HG02759 (cell line): ENCODE data around the gene HRH2.

Experiments
- ATAC-seq: cut with Tn5 transposase; IDR thresholded peaks from one replicate; pipeline ENCODE4 v1.9.1; 2021; ENCODE audit warnings: mild to moderate bottlenecking, moderate library complexity; ENCODE audit not compliant: unreplicated experiment

Gene HRH2

DNA sequence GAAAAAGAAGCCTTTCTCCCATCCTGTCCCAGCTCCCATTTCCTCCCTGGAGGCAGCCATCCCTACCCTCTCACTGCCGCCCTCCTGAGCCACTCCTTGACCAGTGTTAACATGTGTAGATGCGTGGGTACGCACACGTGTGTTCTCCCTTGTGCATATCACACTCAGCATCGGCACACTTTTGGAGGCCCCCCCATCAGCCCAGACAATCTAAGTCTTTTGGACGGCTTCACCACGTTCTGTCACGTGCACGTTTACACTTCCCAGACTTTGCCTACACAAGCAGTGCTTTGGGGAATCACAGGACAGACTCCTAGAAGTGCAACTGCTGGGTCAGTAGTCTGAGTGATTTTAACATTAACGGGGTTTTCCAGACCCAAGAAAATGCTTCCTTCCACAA, 18.0 kb downstream of the HRH2 start:
- ATAC-seq, result no peak

DNA sequence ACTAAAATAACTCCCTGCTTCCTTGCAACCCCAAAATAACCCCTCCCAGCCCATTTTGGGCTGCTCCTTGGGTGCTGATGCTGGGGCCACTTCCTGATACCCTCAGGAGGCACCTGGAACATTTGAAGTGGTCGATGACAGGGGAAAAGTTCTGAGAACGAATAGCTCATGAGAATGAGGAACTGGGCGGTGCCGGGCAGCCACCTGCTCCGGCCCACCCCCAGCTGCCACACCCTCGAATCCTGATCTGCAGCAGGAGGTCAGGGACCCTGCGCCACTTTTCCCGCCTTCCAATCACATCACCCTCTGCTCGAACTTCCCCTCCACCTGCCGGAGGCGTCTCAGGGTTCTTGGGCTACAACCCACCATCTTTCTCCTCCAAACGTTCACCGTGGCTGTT, 19.7 kb downstream of the HRH2 start:
- ATAC-seq, result no peak

DNA sequence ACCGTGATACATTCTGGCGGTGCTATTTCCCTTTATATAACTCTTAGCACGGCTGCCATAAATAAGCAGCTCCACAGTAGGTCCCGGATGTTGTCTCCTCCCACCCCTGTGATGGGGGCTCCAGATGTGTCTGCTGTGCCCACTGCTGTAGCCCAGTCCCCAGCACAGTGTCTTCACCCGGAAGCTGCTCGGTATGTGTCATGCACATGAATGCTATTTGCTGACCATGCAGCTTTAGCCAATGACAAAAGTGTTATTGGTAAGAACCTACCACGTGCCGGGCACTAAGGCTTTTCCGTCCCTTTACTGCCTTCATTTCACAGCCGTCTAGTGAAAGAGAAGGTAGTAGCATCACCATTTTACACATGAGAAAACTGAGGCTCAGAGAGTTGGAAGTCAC, 20.2 kb downstream of the HRH2 start:
- no peak for ATAC-seq

DNA sequence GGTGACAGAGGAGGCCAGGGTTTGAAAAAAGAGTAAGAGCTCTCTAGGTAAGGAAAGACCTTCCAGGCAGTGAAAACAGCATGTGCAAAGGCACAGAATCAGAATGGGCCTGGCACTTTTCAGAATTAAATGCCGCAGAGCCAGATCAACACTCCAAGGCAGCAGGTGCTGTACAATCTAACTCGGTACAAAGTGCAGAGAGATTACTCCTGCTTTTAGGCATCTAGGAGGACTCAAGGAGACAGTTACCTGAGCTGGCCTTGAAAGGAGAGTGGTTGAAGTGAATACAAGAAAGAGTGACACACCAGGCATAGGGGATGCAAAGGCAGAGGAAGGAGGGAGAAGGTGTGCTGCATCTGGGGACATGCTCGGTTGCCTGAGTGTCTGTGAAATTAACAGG, 21.5 kb downstream of the HRH2 start:
- ATAC-seq, result no peak

DNA sequence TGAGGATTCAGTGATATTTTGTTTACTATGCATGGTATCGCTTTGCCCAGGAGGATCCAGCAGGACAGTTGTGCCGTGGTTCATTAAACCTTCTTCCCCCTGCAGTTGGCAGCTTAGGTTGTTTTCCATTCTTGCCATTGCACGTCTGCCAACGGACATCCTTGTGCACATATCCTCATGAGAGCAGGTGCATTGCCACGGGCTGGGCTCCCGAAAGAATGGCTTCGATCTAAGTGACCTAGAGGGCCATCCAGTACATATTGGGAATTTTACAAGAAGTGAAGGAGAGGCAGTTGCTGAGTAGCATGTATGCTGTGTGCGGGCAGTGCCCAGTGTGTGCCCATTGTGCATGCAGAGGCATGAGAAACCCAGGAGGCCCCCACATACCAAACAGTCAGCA, 22.1 kb downstream of the HRH2 start:
- no peak for ATAC-seq

GRCh38 chr5:175680463-175680862, 22.6 kb downstream of the HRH2 start:
- no peak for ATAC-seq

GRCh38 chr5:175681045-175681967, 23.4 kb downstream of the HRH2 start:
- ATAC-seq, result no peak

GRCh38 chr5:175681968-175682340, 24.1 kb downstream of the HRH2 start:
- ATAC-seq, result no peak

- no peak for ATAC-seq
Observed at GRCh38 chr5:175682664-175683063, 24.8 kb downstream of the HRH2 start.

- no peak for ATAC-seq
Observed at GRCh38 chr5:175683231-175683630, 25.4 kb downstream of the HRH2 start.

GRCh38 chr5:175683921-175684320, 26.1 kb downstream of the HRH2 start:
- no peak for ATAC-seq

DNA sequence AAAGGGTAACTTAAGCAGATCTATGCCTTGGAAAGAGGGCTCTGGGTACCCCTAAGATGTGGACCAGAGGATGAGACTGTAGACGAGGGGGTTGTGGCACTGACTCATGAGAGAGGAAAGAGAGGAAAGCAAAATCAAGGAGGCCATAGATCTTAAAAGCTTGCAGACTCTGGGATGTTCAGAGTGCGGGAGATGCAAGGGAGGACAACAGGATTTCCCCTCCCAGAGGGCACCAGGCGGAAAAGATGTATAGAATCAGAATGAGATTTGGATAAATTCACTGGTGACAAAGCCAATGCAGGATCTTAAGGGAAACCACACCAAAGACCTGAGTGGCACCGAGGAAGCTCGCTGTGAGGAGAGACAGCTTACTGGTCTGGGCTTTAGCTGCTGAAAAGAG, 27.1 kb downstream of the HRH2 start:
- ATAC-seq, result no peak

DNA sequence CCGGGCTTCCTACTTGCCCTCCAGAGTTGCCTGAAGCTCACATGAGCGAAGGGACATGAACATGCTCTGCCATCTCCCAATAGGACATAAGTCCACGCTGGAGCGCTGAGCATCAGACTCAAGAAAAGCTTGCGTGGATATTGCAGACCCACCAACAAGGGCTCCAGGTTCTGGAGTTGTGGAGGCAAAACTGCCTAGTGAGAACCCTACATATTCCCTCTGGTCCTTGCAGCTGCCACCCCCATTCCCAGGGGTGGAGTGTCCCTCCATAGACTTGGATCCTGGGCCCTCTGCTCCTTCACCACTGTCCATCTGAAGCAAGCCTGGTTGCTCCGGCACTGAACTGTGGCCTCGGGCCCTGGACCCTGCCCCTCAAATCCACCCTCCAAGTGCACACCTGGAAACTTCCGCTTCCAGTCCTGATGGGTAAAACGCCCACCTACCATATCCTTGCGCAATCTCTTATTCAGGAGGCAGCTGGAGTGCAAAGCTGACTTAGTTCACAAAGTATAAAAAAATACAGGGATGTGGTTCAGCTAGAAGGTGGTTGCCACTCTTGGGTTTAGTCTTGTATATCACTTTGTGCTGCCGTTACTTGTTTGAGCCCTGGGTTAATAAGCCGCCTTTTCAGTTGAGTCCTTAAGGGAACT, 28.0 kb downstream of the HRH2 start:
- no peak for ATAC-seq

- ATAC-seq, result no peak
Observed at GRCh38 chr5:175686396-175686795, 28.5 kb downstream of the HRH2 start.

GRCh38 chr5:175686826-175687225, 29.0 kb downstream of the HRH2 start:
- ATAC-seq, result no peak

DNA sequence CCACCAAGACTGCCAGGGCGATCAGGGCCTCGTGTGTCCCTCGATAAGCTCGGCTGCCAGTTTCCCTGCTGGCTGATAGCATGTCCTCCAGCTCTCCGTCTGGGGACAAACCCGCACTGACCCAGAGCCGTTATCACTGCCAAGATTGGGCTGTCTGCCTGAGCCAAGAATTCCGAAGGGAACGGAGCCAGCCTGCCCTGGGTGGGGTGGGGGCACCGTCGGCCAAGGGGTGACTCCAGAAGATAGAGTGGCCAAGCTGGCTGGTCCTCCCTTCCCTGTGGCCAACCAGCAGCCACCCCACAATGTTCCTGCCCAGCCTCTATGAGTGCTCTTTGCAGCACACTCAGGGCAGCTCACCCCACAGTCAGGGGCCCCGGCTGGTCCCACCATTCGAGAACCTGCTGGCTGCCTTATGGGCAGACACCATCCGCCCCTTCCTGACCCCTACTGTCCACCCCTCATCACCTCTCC, 29.4 kb downstream of the HRH2 start:
- ATAC-seq, result no peak

GRCh38 chr5:175688352-175689146, 30.7 kb downstream of the HRH2 start:
- ATAC-seq, result no peak

- no peak for ATAC-seq
Observed at GRCh38 chr5:175689147-175689991, 31.5 kb downstream of the HRH2 start.

DNA sequence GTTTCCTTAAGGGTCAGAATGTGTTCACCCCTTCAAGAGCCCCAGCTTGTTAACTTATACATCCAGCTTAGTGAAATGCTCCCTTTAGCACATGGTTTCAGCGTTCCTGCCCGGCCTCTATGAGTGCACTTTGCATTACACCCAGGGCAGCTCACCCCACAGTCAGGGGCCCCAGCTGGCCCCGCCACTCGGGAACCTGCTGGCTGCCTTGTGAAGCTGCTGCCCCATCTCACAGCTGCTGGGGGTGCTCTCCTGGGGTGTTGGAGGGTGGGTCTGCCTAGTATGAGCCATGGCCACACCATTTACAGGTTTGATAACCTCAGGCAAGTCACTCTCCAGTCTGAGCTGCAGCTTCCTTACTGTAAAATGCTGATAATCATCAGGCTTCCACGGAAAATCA, 32.2 kb downstream of the HRH2 start:
- no peak for ATAC-seq

GRCh38 chr5:175690586-175690985, 32.7 kb downstream of the HRH2 start:
- no peak for ATAC-seq

- no peak for ATAC-seq
Observed at GRCh38 chr5:175691761-175692160, 33.9 kb downstream of the HRH2 start.
